ENCODE results near the gene GPR179.

GRCh38 chr17:38344420-38344745 is 627 bp upstream of the GPR179 start:
- TF ChIP-seq, protein P1, sequence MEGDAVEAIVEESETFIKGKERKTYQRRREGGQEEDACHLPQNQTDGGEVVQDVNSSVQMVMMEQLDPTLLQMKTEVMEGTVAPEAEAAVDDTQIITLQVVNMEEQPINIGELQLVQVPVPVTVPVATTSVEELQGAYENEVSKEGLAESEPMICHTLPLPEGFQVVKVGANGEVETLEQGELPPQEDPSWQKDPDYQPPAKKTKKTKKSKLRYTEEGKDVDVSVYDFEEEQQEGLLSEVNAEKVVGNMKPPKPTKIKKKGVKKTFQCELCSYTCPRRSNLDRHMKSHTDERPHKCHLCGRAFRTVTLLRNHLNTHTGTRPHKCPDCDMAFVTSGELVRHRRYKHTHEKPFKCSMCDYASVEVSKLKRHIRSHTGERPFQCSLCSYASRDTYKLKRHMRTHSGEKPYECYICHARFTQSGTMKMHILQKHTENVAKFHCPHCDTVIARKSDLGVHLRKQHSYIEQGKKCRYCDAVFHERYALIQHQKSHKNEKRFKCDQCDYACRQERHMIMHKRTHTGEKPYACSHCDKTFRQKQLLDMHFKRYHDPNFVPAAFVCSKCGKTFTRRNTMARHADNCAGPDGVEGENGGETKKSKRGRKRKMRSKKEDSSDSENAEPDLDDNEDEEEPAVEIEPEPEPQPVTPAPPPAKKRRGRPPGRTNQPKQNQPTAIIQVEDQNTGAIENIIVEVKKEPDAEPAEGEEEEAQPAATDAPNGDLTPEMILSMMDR (optimal IDR thresholded peaks at IDR 0.05 in 1 of 3, IDR thresholded peaks at IDR 0.05 in 1 of 3, conservative IDR thresholded peaks at IDR 0.05 in 1 of 3; ENCODE audit: extremely low read depth in 1 of 3, insufficient read depth in 2 of 3, low read length in 3 of 3): no peak
- TF ChIP-seq EZH2 (IDR thresholded peaks at IDR 0.05; ENCODE audit: low read length): no peak
